Measurements from ENCODE around the gene DPP6. TPM values are rescaled to one million over a fixed set of nuclear protein-coding genes. Genes with fewer than 3 reads are reported as not detected.

Gene DPP6
- total RNA-seq, 1 experiment from 2014 or later = not detected

- no TSS peak for BruUV-seq (replicated peaks)
- POLR2A ChIA-PET = no interaction called here
- no peak for ATAC-seq
Measured at GRCh38 chr7:154188330-154188729, 136.1 kb downstream of the DPP6 start.

DNA sequence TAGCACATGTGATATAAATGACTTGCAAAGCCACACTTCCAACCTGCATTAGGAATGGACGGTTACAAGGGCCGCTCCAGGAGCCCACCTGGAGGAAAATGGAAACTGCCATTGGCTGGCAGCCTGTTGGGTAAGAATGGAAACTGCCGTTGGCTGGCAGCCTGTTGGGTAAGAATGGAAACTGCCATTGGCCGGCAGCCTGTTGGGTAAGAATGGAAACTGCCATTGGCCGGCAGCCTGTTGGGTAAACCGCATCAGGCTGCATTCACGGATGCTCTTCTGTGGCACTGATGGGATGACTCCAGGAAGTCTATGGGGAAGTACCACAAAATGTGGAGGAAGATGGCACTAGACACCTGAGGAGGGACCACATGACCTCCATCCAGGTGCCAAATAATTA is 143.1 kb downstream of the DPP6 start:
- ChIA-PET CTCF (no interaction called here), POLR2A (no interaction called here)
- BruUV-seq (replicated peaks) = no TSS peak
- Histone ChIP-seq H3K9me3 (ENCODE audit: control insufficient read depth, insufficient read depth, low read depth, low read length) (no peaks in the 10 kb centered on the region), H3K27ac (ENCODE audit: low read length) (no peak overlapping the region), H3K27me3 (ENCODE audit: control insufficient read depth, insufficient read depth, low read length) (no peaks in the 10 kb centered on the region), H3K36me3 (ENCODE audit: control insufficient read depth, insufficient read depth, low read length) (no peaks in the 10 kb centered on the region), H3K4me1 (ENCODE audit: control insufficient read depth, insufficient read depth, low read length) (no peaks in the 10 kb centered on the region), H3K4me3 (ENCODE audit: low read depth in 2 of 2, low read length in 2 of 2) (no peak overlapping the region)
- in situ Hi-C loops (cut with HindIII; ENCODE audit: low pct_unique_long_range_greater_than_20kb, low sequenced_read_pairs) (no loop called here), intact Hi-C loops (cut with micrococcal nuclease; ENCODE audit: unreplicated experiment) (no loop called here)
- no peak for DNase-seq (ENCODE audit: low read depth, low spot score)
- ATAC-seq = no peak
- TF ChIP-seq REST (IDR thresholded peaks at IDR 0.05; ENCODE audit: insufficient read depth in 1 of 2, low read depth in 2 of 2, low read length in 1 of 2) (no peak), POLR2AphosphoS5 (IDR thresholded peaks at IDR 0.05; ENCODE audit: low read depth, low read length) (no peak), SIN3A (IDR thresholded peaks at IDR 0.05; ENCODE audit: borderline replicate concordance, insufficient read depth, low read depth, low read length) (no peak), TCF7L2 (IDR thresholded peaks at IDR 0.05; ENCODE audit: low read depth, low read length) (no peak)
- TF ChIP-seq, protein P1, sequence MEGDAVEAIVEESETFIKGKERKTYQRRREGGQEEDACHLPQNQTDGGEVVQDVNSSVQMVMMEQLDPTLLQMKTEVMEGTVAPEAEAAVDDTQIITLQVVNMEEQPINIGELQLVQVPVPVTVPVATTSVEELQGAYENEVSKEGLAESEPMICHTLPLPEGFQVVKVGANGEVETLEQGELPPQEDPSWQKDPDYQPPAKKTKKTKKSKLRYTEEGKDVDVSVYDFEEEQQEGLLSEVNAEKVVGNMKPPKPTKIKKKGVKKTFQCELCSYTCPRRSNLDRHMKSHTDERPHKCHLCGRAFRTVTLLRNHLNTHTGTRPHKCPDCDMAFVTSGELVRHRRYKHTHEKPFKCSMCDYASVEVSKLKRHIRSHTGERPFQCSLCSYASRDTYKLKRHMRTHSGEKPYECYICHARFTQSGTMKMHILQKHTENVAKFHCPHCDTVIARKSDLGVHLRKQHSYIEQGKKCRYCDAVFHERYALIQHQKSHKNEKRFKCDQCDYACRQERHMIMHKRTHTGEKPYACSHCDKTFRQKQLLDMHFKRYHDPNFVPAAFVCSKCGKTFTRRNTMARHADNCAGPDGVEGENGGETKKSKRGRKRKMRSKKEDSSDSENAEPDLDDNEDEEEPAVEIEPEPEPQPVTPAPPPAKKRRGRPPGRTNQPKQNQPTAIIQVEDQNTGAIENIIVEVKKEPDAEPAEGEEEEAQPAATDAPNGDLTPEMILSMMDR (IDR thresholded peaks at IDR 0.05) = no peak

More at GRCh38 chr7:154188330-154188729, 136.1 kb downstream of the DPP6 start:
- intact Hi-C loops (cut with micrococcal nuclease; ENCODE audit: unreplicated experiment) (no loop called here), in situ Hi-C loops (cut with HindIII; ENCODE audit: low pct_unique_long_range_greater_than_20kb, low sequenced_read_pairs) (no loop called here)
- no peaks in the 10 kb centered on the region for H3K36me3 ChIP-seq (ENCODE audit: control insufficient read depth, insufficient read depth, low read length)
- CTCF ChIA-PET = no interaction called here
- no peak for DNase-seq (ENCODE audit: low read depth, low spot score)
- TF ChIP-seq REST (IDR thresholded peaks at IDR 0.05; ENCODE audit: insufficient read depth in 1 of 2, low read depth in 2 of 2, low read length in 1 of 2) (no peak), TCF7L2 (IDR thresholded peaks at IDR 0.05; ENCODE audit: low read depth, low read length) (no peak), SIN3A (IDR thresholded peaks at IDR 0.05; ENCODE audit: borderline replicate concordance, insufficient read depth, low read depth, low read length) (no peak), POLR2AphosphoS5 (IDR thresholded peaks at IDR 0.05; ENCODE audit: low read depth, low read length) (no peak)
- TF ChIP-seq, protein P1 (IDR thresholded peaks at IDR 0.05) = no peak
- no peak overlapping the region for H3K4me3 ChIP-seq (ENCODE audit: low read depth in 2 of 2, low read length in 2 of 2)
- H3K4me1 ChIP-seq (ENCODE audit: control insufficient read depth, insufficient read depth, low read length) = no peaks in the 10 kb centered on the region
- no peaks in the 10 kb centered on the region for H3K9me3 ChIP-seq (ENCODE audit: control insufficient read depth, insufficient read depth, low read depth, low read length)
- H3K27me3 ChIP-seq (ENCODE audit: control insufficient read depth, insufficient read depth, low read length) = peaks cover 3% of the 10 kb centered on the region
- no peak overlapping the region for H3K27ac ChIP-seq (ENCODE audit: low read length)

Data from Panc1 (cell line).